AG09309 (cell line): ENCODE results near the gene DEFB123.

ENCODE experiments used
- DNase-seq: peaks from one replicate; pipeline ENCODE4 v3.0.0-alpha.2; 2010; ENCODE audit warnings: low read depth
- H3K4me3 ChIP-seq: 2 replicates; pipeline ENCODE4 v1.5.1; 2011; ENCODE audit warnings: mild to moderate bottlenecking, low read depth, low read length, moderate library complexity; ENCODE audit not compliant: control insufficient read depth
- TF ChIP-seq, protein P1 (sequence below): IDR thresholded peaks from 2 replicates; pipeline ENCODE4 v1.5.1; 2011; ENCODE audit warnings: mild to moderate bottlenecking, low read depth, low read length, inconsistent platforms; ENCODE audit not compliant: insufficient read depth, control insufficient read depth; ENCODE audit errors: missing control alignments

Gene DEFB123, protein sequence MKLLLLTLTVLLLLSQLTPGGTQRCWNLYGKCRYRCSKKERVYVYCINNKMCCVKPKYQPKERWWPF

DNA sequence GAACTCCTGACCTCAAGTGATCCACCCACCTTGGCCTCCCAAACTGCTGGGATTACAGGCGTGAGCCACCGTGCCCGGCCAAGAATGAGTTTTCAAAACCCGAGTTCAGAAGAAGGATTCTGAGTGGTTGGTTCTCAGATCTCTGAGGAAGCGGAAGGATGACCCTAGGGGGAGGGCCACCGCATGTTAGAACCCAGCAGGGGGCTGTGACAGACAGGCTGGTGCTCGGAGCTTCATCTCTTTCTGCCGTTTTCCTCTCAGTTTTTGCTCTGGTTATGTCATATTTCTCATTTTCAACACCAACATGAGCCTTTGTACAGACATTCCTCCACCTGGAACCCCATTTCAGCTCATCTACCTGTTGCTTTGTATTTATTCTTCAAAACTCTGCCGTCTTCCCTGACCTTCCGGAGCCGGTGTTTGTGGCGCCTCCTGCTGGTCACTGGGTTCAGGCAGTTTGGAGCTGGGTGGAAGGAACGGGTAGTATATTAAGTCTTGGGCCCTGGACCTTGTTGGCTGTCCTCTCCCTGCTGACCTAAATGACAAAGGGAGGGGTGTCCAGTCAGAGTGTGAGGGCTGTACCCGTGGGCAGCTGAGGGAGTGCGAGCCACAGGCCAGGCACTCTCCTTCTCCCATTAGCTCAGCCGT is at the start of gene DEFB123:
Gene DEFB123, plus strand, starts transcription at position 621 of the 648 bp plus-strand sequence. CDS start 67 bp downstream, outside the sequence.
- no peak for DNase-seq
- no peak within 1 kb of the TSS for H3K4me3 ChIP-seq
- TF ChIP-seq, protein P1, sequence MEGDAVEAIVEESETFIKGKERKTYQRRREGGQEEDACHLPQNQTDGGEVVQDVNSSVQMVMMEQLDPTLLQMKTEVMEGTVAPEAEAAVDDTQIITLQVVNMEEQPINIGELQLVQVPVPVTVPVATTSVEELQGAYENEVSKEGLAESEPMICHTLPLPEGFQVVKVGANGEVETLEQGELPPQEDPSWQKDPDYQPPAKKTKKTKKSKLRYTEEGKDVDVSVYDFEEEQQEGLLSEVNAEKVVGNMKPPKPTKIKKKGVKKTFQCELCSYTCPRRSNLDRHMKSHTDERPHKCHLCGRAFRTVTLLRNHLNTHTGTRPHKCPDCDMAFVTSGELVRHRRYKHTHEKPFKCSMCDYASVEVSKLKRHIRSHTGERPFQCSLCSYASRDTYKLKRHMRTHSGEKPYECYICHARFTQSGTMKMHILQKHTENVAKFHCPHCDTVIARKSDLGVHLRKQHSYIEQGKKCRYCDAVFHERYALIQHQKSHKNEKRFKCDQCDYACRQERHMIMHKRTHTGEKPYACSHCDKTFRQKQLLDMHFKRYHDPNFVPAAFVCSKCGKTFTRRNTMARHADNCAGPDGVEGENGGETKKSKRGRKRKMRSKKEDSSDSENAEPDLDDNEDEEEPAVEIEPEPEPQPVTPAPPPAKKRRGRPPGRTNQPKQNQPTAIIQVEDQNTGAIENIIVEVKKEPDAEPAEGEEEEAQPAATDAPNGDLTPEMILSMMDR: peak; percentile 23

DNA sequence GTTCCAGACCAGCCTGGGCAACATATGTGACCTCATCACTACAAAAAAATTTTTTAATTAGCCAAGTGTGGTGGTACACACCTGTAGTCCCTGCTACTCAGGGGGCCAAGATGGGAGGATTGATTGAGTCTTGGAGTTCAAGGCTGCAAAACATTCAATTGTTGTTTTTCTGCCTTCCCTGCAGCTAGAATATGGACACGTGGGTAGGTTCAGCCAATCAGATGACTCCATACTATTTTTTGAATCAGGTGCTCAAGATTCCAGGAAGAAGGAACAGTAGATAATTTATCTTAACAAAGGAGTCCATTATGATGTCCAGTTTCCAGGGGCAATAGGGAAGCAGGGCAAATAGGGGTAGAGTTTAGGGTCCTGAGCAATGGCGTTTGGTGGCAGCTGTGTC is 47.6 kb upstream of the DEFB123 start:
- no peak overlapping the region for H3K4me3 ChIP-seq
- DNase-seq: no peak
- TF ChIP-seq, protein P1: no peak

DNA sequence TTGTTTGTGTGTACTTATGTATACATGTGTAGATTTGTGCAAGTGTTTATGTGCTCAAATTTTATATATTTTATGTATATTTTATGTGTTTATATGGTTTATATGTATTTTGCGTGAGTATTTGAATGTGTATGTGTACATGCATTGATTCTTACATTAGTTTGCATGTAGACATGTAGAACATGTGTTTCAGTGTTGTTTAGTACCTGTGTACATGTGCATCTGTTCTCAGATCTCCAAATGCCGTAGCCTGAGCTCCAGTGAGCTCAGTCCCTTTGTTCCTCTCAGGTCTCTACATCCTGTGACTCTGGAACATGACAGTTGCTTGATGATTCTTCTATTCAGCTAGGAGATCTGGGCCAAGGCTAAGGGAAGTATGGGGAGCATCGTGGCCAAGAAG is 45.5 kb upstream of the DEFB123 start:
- no peak overlapping the region for H3K4me3 ChIP-seq
- no peak for DNase-seq
- TF ChIP-seq, protein P1: no peak

DNA sequence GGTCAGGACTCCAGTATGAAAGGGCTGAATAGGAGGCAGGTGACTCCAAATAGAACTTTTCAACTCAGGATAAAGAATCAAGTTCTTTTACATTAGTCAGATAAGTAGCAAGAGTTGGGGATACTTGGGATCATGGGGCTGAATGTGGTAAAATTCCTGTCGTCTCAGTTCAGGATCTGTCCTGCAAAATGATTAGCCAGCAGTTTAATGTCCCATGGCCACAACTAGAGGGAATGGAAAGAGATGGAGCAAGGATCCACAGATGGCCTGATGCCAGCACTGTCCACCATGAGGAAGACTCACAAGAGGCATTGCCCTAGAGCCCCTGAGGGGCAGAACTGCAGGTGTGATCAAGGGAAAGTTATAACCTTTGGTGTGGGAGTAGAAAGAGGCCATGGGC is 36.5 kb upstream of the DEFB123 start:
- no peak overlapping the region for H3K4me3 ChIP-seq
- TF ChIP-seq, protein P1: no peak
- no peak for DNase-seq

DNA sequence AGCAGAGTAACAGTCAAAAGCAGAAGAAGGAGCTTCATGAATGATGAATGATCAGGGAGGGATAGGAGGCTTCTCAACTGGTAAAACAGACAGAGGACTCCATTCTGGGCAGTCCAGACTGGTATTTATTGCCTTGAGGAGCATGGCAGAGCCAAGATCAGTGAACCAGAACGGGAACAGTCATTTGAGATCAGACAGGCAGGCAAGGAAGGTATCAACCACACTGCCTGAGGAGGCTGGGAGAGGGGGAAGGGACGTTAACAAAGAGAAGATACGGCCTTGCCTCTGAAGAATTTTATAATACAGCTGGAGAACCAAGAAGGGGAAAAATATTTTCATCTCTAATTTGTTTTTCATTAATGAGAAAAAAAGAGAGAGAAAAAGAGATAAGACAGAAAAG is 34.3 kb upstream of the DEFB123 start, which contains the start of gene DEFB121:
Gene DEFB121, minus strand, starts transcription at position 101 of the 400 bp plus-strand sequence. Its CDS starts 63 bp downstream, at position 38.
- DNase-seq: no peak
- H3K4me3 ChIP-seq: no peak within 1 kb of the TSS
- TF ChIP-seq, protein P1: no peak

DNA sequence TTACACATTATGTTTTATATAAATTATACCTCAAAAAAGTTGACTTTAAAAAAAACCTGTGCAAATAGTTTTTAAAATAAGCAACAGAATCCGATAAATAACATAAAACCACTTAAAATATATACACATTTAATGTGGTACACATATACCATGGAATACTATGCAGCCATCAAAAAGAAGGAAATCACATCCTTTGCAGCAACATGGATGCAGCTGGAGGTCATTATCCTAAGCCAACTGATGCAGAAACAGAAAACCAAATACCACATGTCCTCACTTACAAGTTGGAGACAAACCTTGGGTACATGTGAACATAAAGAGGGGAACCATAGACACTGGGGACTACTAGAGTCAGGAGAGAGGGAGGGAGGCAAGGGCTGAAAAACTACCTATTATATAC is 30.4 kb upstream of the DEFB123 start:
- no peak for DNase-seq
- no peak overlapping the region for H3K4me3 ChIP-seq
- TF ChIP-seq, protein P1: no peak
